G401.6 (cell line): ENCODE measurements around the gene GALNT2.

Experiments used
- FAIRE-seq: peaks from 2 replicates; lab custom pipeline; 2012; peaks lifted over from hg19 to GRCh38; lab: Jason Lieb, UNC

Gene GALNT2

GRCh38 chr1:230147253-230148125 lies 80.5 kb downstream of the GALNT2 start:
- no peak for FAIRE-seq

- no peak for FAIRE-seq
Measured at GRCh38 chr1:230148126-230148652, 81.2 kb downstream of the GALNT2 start.

DNA sequence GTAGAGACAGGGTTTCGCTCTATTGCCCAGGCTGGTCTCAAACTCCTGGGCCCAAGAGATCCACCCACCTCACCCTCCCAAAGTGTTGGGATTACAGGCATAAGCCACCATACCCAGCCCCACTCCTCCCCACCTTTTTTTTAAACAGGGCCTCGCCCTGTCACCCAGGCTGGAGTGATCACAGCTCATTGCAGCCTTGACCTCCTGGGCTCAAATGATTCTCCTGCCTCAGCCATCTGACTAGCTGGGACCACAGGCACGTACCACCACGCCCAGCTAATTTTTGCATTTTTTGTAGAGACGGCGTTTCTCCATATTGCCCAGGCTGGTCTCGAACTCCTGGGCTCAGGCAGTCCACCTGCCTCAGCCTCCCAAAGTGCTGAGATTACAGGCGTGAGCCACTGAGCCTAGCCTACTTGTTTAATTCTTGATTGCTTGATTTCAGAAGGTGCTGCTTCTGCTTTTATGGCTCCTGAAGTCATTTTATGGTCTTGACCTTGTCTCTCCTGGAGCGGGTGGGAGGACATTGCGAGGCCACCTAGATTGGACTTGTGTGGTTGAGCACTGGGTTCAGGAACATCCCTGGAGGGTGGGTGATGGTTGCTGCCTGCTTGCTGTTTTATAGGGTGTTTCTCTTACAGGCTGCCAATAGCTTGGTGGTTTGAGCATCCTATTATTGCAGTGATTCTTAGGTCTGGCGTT lies 81.9 kb downstream of the GALNT2 start:
- FAIRE-seq: no peak

GRCh38 chr1:230149751-230150584 lies 82.9 kb downstream of the GALNT2 start:
- no peak for FAIRE-seq

GRCh38 chr1:230150615-230151014 lies 83.6 kb downstream of the GALNT2 start:
- no peak for FAIRE-seq

DNA sequence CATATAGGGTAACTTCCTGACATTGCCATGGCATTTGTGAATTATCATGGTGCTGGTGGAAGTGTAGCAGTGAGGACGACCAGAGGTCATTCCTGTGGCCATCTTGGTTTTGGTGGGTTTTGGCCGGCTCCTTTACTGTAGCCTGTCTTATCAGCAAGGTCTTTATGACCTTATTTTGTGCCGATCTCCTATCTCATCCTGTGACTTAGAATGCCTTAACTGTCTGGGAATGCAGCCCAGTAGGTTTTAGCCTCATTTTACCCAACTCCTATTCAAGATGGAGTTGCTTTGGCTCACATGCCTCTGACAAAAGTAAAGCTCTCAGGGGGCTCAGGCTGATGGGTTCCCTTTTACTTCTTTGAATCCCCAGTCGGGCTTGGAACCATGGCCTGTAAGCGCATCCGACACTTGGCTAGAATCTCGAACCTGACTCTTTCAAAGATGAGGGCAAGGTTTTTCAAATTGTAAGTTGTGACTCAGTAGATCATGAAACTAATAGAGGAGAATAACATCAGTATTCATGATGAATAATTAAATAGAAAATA lies 85.0 kb downstream of the GALNT2 start:
- FAIRE-seq: no peak

DNA sequence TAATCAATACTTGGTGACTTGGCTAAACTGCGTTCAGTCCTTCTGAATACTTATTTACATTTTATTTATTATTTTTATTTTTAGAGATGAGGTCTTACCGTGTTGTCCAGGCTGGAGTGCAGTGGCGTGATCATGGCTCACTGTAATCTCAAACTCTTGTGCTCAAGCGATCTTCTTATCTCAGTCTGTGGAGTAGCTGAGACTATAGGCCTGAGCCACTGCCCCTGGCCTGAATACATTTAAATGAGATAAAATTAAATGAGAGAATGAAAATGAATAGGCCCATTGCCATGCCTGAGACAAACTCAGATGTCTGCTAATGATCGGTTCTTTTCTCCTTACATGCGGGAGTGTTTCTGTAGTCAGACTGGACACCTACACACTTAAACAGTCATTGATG lies 86.0 kb downstream of the GALNT2 start:
- no peak for FAIRE-seq

GRCh38 chr1:230153641-230154296 lies 86.7 kb downstream of the GALNT2 start:
- no peak for FAIRE-seq

- FAIRE-seq: no peak
Measured at GRCh38 chr1:230155021-230155420, 88.0 kb downstream of the GALNT2 start.

DNA sequence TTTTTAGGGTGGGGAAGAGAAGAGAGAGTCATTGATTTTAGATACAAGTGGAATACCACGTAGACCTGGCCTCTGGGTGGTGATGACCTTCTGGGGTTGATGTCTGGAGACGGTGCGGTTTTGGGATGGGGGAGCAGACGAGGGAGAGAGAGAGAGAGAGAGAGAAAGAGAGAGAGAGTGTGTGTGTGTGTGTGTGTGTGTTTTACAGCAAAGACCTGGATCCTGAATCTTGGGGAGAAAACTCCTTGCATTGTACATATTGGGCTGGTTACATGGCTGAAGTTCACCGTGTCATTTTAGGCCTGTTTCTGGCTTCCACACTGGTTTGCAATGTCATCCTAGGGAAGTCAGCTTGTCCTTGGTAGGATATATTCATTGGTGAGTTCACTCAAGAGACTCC lies 89.0 kb downstream of the GALNT2 start:
- FAIRE-seq: no peak

DNA sequence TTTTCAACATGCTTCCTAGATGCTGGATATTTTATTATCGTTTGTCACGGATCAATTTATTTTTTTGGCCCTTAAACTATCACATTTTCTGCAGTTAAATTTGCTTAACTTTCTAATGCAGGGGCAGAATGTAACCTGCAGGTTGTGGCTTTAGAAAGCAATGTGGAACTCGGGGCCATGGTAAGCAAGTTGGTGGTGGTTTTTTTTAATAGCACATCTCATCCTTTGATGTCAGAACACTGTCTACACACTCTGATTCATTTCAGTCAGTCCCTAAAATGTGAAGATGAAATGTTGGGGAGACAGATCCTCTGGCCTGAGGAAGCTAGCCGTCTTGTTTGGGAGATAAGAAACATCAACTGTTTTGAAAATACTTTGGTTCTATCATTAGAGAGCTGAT lies 89.5 kb downstream of the GALNT2 start:
- FAIRE-seq: no peak

GRCh38 chr1:230157420-230158390 lies 90.7 kb downstream of the GALNT2 start:
- FAIRE-seq: no peak

DNA sequence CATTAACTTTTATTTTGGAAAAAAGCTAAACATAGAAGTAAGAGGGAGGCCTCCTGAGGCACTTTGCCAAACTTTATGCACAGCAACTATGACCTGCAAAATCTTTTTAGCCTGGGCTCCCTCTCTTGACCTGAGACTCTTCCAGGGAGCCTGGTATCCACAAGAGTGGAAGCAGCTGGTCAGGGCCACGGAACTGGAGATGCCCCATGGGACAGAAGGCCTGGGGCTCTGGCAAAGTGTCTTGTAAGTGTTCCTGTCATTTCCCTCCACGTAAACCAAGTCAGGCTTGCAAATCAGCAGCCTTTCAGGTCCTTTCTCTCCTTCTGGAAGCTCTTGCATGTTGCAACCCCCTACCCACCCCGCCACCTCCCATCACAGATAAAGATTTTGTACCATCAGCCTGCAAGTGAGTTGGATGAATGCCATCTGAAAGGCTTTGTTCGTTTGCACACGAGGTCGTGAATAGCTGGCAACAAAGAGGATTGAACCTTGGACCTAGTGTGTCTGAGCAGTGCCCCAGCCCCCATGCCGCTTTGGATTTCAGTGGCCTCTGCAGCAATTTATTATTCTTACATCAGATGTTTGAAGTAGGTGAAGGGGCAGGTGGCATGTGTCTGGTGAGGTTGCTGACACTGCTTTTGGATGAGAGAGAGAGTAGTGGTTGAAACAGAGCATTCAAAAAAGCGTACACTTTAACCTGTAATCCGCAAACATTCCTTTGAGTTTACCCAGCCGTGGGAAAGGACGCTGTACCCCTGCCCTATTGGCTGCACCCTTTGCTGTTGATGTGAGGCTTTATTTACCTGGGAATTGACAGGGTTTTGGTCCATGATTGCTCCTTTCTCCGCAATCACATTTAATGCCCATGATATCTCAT lies 91.6 kb downstream of the GALNT2 start:
- no peak for FAIRE-seq

GRCh38 chr1:230159580-230159979 lies 92.5 kb downstream of the GALNT2 start:
- FAIRE-seq: no peak

DNA sequence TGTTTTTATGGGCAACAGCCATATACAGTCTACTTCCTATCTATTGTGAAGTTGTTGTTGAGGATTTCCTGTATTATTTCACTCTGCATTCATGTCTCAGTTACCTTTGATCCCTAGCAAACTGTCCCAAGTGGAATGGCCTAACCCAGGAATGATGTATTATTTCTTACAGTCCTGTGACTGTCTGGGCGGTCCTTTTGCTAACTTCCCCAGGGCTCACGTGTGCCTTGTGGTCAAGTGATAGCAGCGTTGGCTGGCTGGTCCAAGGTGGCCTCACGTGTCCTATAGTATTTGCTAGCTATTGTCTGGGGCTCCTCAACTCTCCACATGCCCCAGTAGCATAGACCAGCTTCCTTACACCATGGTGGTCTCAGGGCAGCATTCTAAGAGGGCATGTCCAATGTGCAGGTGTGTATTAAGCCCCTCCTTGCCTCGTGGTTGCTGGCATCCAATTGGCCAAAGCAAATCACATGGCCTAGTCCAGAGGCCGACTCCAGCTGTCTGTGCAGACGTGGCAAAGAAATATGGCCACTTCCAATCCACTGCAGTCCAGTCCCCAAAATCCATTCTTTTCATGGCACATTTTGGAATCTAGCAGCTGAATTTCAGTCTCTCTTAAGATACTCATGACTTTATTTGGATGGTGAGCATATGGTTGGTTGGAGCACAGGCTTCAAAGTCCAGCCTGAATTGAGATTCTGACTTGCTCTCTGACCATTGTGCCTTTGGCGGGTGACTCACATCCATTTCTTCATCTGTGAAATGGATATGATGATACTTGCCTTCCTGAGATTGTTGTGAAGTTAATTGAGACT lies 94.1 kb downstream of the GALNT2 start:
- no peak for FAIRE-seq

DNA sequence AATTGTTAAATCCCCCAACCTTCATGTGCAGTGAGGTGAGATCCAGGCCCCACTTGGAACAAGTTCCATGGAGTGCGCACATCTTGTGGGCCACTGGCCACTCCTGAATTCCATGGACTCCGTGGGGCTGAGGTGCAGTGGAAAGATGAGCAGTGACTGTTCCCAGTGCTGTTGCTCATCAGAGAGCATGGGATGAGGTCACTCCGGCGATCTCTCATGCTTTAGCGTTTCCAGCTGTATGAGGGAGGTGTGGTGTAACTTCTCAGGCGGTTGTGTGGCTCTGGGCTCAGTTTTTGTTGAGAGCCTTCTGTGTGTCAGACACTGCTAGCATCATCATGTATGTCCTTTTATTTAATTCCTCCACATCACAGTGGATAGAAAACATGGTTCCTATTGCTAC lies 96.2 kb downstream of the GALNT2 start:
- FAIRE-seq: no peak

GRCh38 chr1:230163719-230164118 lies 96.7 kb downstream of the GALNT2 start:
- FAIRE-seq: no peak

DNA sequence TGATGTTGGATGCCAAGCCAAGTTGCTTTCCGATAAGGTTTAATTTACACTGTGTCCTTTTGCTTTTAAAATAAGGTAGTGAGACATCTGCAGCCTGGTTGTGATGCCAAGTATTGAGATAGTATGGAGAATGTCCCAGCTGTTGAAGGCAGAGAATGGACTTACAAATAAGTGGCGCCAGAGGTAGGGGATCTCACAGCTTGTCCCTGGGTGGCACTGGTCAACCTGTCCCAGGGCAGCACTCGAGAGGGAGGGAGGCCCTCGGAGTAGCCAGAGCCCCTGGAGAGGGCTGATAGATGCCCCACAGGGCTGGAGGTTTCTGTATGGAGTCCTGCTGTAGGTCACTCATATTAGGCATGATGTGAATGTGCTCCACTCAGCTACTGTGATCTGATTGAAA lies 98.5 kb downstream of the GALNT2 start:
- FAIRE-seq: no peak
